Measurements from ENCODE around the gene RBMS1.

DNA sequence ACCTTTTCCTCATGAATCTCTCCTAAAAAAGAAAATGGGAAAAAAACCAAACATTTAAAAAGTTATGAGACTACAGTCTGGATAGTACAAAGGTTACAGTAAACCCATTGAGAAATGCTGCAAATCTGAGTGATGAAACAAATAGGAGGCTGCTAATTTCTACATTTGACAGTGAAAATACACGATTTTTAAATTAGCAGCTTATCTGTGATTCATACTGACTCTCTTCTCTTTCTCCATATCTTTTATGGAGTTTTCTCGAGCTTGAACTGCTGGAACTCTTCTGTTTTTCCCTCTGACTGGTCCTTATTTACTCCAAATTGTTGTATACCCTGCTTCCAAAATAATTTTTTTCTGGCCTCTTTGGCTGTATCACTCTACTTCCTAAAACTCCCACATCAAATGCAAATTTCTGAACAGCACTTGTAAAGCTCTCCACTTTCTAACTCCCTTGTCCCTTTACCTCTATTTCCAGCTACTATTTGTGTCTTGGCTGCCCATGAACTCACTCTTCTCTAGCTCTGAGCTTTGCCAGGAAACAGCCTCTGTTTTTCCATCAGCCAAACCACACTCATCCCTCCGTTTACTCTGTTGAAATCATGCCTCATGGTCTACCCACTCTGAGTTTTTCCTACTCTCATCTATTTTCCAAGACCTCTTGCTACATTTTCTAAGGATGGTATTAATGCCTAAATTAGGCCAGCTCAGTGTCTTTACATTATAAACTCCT is 73.7 kb downstream of the RBMS1 start:
- TF ChIP-seq, protein P1, sequence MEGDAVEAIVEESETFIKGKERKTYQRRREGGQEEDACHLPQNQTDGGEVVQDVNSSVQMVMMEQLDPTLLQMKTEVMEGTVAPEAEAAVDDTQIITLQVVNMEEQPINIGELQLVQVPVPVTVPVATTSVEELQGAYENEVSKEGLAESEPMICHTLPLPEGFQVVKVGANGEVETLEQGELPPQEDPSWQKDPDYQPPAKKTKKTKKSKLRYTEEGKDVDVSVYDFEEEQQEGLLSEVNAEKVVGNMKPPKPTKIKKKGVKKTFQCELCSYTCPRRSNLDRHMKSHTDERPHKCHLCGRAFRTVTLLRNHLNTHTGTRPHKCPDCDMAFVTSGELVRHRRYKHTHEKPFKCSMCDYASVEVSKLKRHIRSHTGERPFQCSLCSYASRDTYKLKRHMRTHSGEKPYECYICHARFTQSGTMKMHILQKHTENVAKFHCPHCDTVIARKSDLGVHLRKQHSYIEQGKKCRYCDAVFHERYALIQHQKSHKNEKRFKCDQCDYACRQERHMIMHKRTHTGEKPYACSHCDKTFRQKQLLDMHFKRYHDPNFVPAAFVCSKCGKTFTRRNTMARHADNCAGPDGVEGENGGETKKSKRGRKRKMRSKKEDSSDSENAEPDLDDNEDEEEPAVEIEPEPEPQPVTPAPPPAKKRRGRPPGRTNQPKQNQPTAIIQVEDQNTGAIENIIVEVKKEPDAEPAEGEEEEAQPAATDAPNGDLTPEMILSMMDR (IDR thresholded peaks at IDR 0.05): no peak
- TF ChIP-seq POLR2A (IDR thresholded peaks at IDR 0.05) (no peak), POLR2AphosphoS5 (IDR thresholded peaks at IDR 0.05) (no peak)
